CD4-positive, alpha-beta memory T cell (primary cell): ENCODE measurements around the gene SHB. TPM values are rescaled to one million over a fixed set of nuclear protein-coding genes. Genes with fewer than 3 reads are reported as not detected.

Experiments
- CTCF ChIA-PET: fragments of 350-600 bp; sonication (Branson Sonifier 250); formaldehyde crosslinking; loops from one replicate; lab custom pipeline; 2021; ENCODE audit warnings: inconsistent platforms; ENCODE audit not compliant: partially characterized antibody; lab: Charles Lee
- POLR2A ChIA-PET: fragments of 350-600 bp; sonication (Branson Sonifier 250); formaldehyde crosslinking; loops from one replicate; lab custom pipeline; 2021; ENCODE audit not compliant: partially characterized antibody; lab: Charles Lee
- DNase-seq, 5 donors: peaks; one replicate each; pipeline versions ENCODE4 v3.0.0 to v3.0.0-alpha.2; 2020 to 2022; ENCODE audit warnings: mixed read lengths in 1 of 5
- H3K27ac ChIP-seq: one replicate; pipeline ENCODE4 v1.7.0; 2013; ENCODE audit warnings: low read depth, low read length
- H3K27me3 ChIP-seq: 2 replicates; pipeline ENCODE4 v1.7.0; 2013; ENCODE audit warnings: mild to moderate bottlenecking, low read length, moderate library complexity; ENCODE audit not compliant: insufficient read depth
- H3K36me3 ChIP-seq: 2 replicates; pipeline ENCODE4 v1.7.0; 2013; ENCODE audit warnings: mild to moderate bottlenecking, low read length, moderate library complexity; ENCODE audit not compliant: insufficient read depth
- H3K4me1 ChIP-seq: 2 replicates; pipeline ENCODE4 v1.7.0; 2013; ENCODE audit warnings: mild to moderate bottlenecking, low read length, moderate library complexity; ENCODE audit not compliant: insufficient read depth
- H3K4me3 ChIP-seq, 2 donors: one replicate each; pipeline ENCODE4 v1.7.0; 2013; ENCODE audit warnings: low read length in 2 of 2, mild to moderate bottlenecking in 1 of 2
- H3K9me3 ChIP-seq, 2 donors: one replicate each; pipeline ENCODE4 v1.7.0; 2013; ENCODE audit warnings: low read length in 2 of 2, control low read depth in 1 of 2; ENCODE audit not compliant: control insufficient read depth in 1 of 2
- H3K27ac Mint-ChIP-seq, 7 donors: one replicate each; pipeline ENCODE4 v1.8.0; 2020 to 2021; ENCODE audit warnings: mixed read lengths in 7 of 7, mild to moderate bottlenecking in 6 of 7, inconsistent platforms in 3 of 7, moderate library complexity in 3 of 7
- H3K27me3 Mint-ChIP-seq, 2 donors: one replicate each; pipeline ENCODE4 v1.8.0; 2020 to 2021; ENCODE audit warnings: mixed read lengths in 2 of 2
- H3K36me3 Mint-ChIP-seq, 2 donors: one replicate each; pipeline ENCODE4 v1.8.0; 2020 to 2021; ENCODE audit warnings: mixed read lengths in 2 of 2, inconsistent platforms in 1 of 2, mild to moderate bottlenecking in 1 of 2
- H3K4me1 Mint-ChIP-seq, 4 donors: one replicate each; pipeline ENCODE4 v1.8.0; 2020 to 2021; ENCODE audit warnings: mixed read lengths in 4 of 4, mild to moderate bottlenecking in 1 of 4
- H3K4me3 Mint-ChIP-seq, 8 donors: one replicate each; pipeline ENCODE4 v1.8.0; 2020 to 2021; ENCODE audit warnings: mixed read lengths in 8 of 8, mild to moderate bottlenecking in 7 of 8, moderate library complexity in 6 of 8, inconsistent platforms in 3 of 8
- H3K9me3 Mint-ChIP-seq, 8 donors: one replicate each; pipeline ENCODE4 v1.8.0; 2020 to 2021; ENCODE audit warnings: mixed read lengths in 8 of 8, mild to moderate bottlenecking in 5 of 8, inconsistent platforms in 3 of 8, moderate library complexity in 1 of 8
- intact Hi-C: fragments of 100-400 bp; cut with micrococcal nuclease; formaldehyde crosslinking; loops from one replicate; pipeline ENCODE4 v1.15.1; 2023
- polyA plus RNA-seq, 2 donors: library from polyadenylated mRNA; unstranded; fragments of 300-500 nt; fragmentation: Illumina TruSeq; gene quantifications; one replicate each; pipeline ENCODE4 v1.2.3, GENCODE V29; 2021
- total RNA-seq, 2 experiments: library from RNA; stranded (reverse); gene quantifications; one replicate each; pipeline ENCODE4 v1.2.3, GENCODE V29; 2021

Gene SHB
- total and polyA plus RNA-seq, 4 experiments from 2014 or later, result 0.10 to 1.3 (median 0.49) TPM

DNA sequence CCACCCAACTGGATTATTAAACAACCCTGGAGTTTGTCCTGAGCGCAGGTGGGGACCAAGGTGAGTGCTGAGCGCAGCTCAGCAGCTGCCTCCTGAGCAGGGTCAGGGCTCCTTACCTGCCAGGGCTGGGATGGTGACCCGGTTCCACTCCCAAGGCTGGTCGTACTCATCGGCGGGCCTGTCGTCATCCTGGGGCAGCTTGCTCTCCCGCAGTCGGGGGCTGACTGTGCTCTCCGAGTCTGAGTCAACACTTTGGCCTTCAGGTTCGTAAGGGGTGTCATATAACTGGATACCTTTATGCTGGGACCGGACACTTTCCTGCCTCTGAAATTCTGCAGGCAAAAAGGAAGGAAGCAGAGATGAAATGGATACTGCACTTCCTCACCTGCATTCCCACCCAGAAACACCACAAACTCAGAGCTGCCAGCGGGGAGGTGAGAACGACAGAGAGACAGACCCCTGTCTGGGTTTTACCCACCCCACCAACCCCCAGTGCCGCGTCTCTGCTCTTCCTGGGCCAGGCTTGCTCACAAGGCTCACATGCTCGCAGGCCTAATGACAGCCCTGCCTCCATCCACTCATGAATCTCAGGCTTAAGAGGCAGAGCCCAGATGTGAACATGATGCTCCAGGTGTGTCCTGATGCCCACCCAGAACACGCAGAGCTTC lies 94.4 kb downstream of the SHB start:
- Mint-ChIP-seq H3K9me3 (no peaks in the 10 kb centered on the region), H3K4me1 (no peaks in the 10 kb centered on the region), H3K27me3 (peaks cover 1 to 5% of the 10 kb centered on the region in 2 donors), H3K36me3 (no peaks in the 10 kb centered on the region), H3K4me3 (no peak overlapping the region), H3K27ac (no peak overlapping the region)
- DNase-seq, result no peak
- Histone ChIP-seq H3K4me3 (no peak overlapping the region), H3K27ac (no peak overlapping the region), H3K36me3 (no peaks in the 10 kb centered on the region), H3K4me1 (no peaks in the 10 kb centered on the region), H3K9me3 (no peaks in the 10 kb centered on the region), H3K27me3 (no peaks in the 10 kb centered on the region)
- ChIA-PET CTCF (no interaction called here), POLR2A (no interaction called here)
- intact Hi-C loops, result no loop called here

DNA sequence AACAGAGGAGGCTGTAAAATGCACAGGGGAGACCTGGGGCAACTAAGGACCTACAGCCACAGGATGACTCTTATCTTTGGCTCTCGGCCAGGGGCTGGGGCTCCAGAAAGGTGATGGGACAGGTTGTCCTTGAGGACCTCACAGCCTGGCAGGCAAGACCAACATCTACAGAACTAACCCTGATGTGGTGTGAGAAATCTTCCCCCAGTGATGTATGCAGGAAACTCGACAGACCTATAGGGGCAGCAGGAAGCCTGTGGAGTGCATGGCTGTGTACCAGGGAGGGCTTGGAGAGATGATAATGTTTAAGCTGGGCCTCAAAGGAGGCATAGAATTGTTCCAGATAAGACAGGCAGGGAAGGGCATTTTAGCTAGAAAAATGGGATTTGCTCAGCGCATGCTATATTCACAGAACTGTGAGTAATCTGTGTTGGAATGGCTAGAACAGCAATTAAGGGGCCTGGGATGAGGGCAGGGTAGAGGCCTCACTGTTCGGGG lies 96.6 kb downstream of the SHB start:
- no peaks in the 10 kb centered on the region for H3K27me3 Mint-ChIP-seq
- no peaks in the 10 kb centered on the region for H3K9me3 Mint-ChIP-seq
- H3K9me3 ChIP-seq, result no peaks in the 10 kb centered on the region
- intact Hi-C loops, result no loop called here
- CTCF ChIA-PET, result no interaction called here
- H3K4me3 ChIP-seq, result no peak overlapping the region
- no peak overlapping the region for H3K4me3 Mint-ChIP-seq
- POLR2A ChIA-PET, result no interaction called here
- H3K36me3 Mint-ChIP-seq, result no peaks in the 10 kb centered on the region
- no peaks in the 10 kb centered on the region for H3K27me3 ChIP-seq
- no peaks in the 10 kb centered on the region for H3K4me1 Mint-ChIP-seq
- DNase-seq, result no peak
- no peaks in the 10 kb centered on the region for H3K36me3 ChIP-seq
- H3K4me1 ChIP-seq, result no peaks in the 10 kb centered on the region
- no peak overlapping the region for H3K27ac ChIP-seq
- H3K27ac Mint-ChIP-seq, result no peak overlapping the region

DNA sequence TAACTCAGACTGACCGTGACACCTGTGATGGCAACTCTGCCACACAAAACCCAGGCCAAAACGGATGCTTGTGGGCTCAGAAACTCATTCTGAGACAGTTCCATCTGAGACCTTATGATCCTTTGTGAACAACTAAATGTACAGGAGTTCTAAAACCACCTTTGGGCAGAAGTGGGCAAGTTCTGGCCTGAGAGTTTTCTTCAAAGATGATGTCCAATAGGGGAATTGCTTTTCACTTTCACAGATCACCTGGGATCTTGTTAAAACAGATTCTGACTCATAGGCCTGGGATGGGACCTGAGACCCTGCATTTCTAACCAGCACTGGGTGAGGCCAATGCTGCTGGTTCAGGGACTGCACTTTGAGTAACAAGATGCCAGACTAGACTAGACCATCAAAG lies 97.3 kb downstream of the SHB start:
- Histone ChIP-seq H3K27ac (no peak overlapping the region), H3K4me3 (no peak overlapping the region), H3K9me3 (no peaks in the 10 kb centered on the region), H3K27me3 (no peaks in the 10 kb centered on the region), H3K36me3 (no peaks in the 10 kb centered on the region), H3K4me1 (no peaks in the 10 kb centered on the region)
- ChIA-PET CTCF (no interaction called here), POLR2A (no interaction called here)
- H3K4me1 Mint-ChIP-seq, result no peaks in the 10 kb centered on the region
- no peak for DNase-seq
- intact Hi-C loops, result no loop called here
- no peak overlapping the region for H3K27ac Mint-ChIP-seq
- H3K27me3 Mint-ChIP-seq, result no peaks in the 10 kb centered on the region
- H3K4me3 Mint-ChIP-seq, result no peak overlapping the region
- H3K9me3 Mint-ChIP-seq, result no peaks in the 10 kb centered on the region
- H3K36me3 Mint-ChIP-seq, result no peaks in the 10 kb centered on the region

DNA sequence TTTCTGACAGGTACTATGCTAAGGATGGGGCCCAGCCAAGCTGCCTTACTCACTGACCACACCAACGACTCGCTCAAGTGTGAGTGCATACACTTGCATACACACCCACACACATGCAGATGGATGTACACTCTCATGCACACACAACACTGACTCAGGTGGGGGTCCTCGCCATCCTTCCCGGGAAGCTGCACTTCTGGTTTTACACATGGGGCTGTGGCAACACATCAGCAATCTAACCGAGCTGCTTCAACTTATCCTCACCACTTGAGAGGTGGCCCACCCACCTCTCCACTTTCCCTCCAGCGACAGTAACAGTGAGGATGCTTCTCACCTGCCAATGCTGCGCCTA lies 97.9 kb downstream of the SHB start:
- Histone ChIP-seq H3K36me3 (no peaks in the 10 kb centered on the region), H3K4me3 (no peak overlapping the region), H3K9me3 (no peaks in the 10 kb centered on the region), H3K4me1 (no peaks in the 10 kb centered on the region), H3K27ac (no peak overlapping the region), H3K27me3 (no peaks in the 10 kb centered on the region)
- Mint-ChIP-seq H3K4me3 (no peak overlapping the region), H3K27me3 (no peaks in the 10 kb centered on the region), H3K27ac (no peak overlapping the region), H3K36me3 (no peaks in the 10 kb centered on the region), H3K4me1 (no peaks in the 10 kb centered on the region), H3K9me3 (no peaks in the 10 kb centered on the region)
- ChIA-PET POLR2A (no interaction called here), CTCF (no interaction called here)
- no peak for DNase-seq
- intact Hi-C loops, result no loop called here

DNA sequence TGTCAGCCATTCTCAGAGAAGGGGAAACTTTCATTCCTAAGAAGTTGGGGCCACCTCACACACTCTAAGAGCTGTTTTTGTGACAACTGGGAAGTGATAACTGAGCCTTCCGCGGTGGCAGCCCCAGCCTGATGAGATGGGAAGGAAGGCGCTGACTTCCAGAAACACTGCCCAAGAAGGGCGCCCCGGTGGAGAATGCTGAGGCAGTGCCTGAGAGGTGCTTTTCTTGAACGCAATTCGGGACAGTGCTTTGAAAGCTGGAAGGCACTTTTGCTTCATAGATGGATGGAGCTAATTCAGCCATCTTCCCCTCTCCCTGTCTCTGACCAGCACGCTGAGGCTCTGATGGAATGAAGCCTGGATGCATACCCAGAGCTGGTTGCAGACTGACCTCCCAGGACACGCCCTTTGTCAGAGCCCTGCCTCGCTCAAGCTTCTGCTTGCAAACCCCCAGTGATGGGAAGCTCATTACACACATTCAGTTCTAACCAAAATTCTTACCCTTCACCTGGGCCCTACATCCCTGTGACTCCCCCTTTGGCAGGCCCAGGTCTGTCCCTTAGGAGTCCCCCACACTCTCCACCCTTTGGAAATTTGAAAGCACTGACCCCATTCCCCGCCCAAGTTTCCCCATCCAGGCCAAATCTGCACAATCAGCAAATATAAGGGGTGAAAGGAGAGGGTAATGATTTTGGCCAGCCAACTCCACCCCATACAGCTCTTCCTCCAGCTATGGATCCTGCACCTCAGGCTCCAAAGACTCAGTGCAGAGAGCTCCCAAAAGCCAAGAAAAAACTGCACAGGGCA lies 98.5 kb downstream of the SHB start:
- Histone ChIP-seq H3K4me3 (no peak overlapping the region), H3K4me1 (no peaks in the 10 kb centered on the region), H3K9me3 (no peaks in the 10 kb centered on the region), H3K27me3 (no peaks in the 10 kb centered on the region), H3K27ac (no peak overlapping the region), H3K36me3 (no peaks in the 10 kb centered on the region)
- Mint-ChIP-seq H3K27me3 (no peaks in the 10 kb centered on the region), H3K4me3 (no peak overlapping the region), H3K36me3 (no peaks in the 10 kb centered on the region), H3K4me1 (no peaks in the 10 kb centered on the region), H3K27ac (no peak overlapping the region), H3K9me3 (no peaks in the 10 kb centered on the region)
- intact Hi-C loops, result no loop called here
- ChIA-PET CTCF (no interaction called here), POLR2A (no interaction called here)
- no peak for DNase-seq

DNA sequence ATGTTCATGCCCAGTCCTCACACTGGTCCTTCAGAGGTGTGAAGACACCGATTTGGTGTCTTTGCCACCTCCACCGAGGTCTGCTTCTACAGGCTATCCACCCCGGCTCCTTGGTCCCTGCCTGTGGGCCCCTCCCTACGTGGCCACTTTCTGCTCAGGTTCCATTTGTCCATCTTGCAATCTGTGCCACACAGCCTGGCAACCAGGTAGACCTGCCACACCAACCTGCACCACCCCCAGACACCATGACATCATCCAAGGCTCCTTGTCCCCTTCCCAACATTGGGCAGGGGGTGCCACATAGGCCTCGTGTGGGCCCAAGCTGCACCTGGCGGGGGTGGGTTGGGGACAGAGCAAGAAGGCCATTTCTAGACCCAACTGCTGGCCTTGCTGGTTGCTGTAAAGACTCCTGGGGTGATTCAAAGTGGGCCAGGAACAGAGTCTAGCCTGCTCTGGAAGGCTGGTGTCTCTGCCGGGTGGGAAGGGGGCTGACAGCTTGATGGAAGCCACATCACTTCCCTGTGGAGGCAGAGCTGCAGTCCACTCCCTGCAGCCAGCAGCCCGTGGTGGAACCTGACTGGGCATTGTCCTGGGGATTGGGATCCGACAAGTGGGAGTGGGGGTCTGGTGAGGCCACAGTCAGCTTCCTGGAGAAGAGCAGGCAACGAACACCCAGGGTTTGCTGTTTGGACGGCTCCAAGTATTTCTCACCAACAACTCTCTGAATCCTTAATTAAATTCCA lies 99.3 kb downstream of the SHB start:
- intact Hi-C loops, result no loop called here

DNA sequence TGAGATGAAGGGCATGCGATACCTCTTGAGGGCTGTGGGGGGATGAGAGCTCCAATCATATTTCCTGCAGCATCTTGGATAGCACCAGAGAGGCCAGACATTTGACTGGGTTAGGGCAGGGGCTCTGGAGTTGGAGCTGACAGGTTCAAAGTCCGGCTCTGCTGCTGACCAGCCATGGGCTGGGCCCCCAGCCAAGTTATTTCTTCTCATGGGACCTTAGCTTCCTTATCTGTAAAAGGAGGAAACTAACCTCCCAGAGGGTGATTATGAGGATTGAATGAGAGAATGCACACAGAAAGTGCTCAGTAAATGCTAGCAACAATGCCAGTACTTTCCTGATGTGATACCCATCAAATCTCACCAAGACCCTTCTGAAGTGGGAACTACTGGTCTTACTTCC lies 99.9 kb downstream of the SHB start:
- Mint-ChIP-seq H3K36me3 (no peaks in the 10 kb centered on the region), H3K4me1 (no peaks in the 10 kb centered on the region), H3K27ac (no peak overlapping the region), H3K4me3 (no peak overlapping the region), H3K9me3 (no peaks in the 10 kb centered on the region), H3K27me3 (no peaks in the 10 kb centered on the region)
- POLR2A ChIA-PET, result no interaction called here
- intact Hi-C loops, result no loop called here
- H3K27me3 ChIP-seq, result no peaks in the 10 kb centered on the region
- H3K36me3 ChIP-seq, result no peaks in the 10 kb centered on the region
- CTCF ChIA-PET, result no interaction called here
- no peak overlapping the region for H3K4me3 ChIP-seq
- no peak overlapping the region for H3K27ac ChIP-seq
- H3K9me3 ChIP-seq, result no peaks in the 10 kb centered on the region
- no peak for DNase-seq
- no peaks in the 10 kb centered on the region for H3K4me1 ChIP-seq

More for the DNA sequence above, 99.3 kb downstream of the SHB start:
- Histone ChIP-seq H3K36me3 (no peaks in the 10 kb centered on the region), H3K4me3 (no peak overlapping the region), H3K4me1 (no peaks in the 10 kb centered on the region), H3K27ac (no peak overlapping the region), H3K9me3 (no peaks in the 10 kb centered on the region), H3K27me3 (no peaks in the 10 kb centered on the region)
- H3K27ac Mint-ChIP-seq, result no peak overlapping the region
- POLR2A ChIA-PET, result no interaction called here
- H3K4me3 Mint-ChIP-seq, result no peak overlapping the region
- no peaks in the 10 kb centered on the region for H3K4me1 Mint-ChIP-seq
- H3K9me3 Mint-ChIP-seq, result no peaks in the 10 kb centered on the region
- CTCF ChIA-PET, result no interaction called here
- no peaks in the 10 kb centered on the region for H3K27me3 Mint-ChIP-seq
- H3K36me3 Mint-ChIP-seq, result no peaks in the 10 kb centered on the region
- no peak for DNase-seq
